Parathyroid adenoma (tissue), 2 donors: ENCODE measurements around the gene MGST3.

Source experiments
- H2AFZ ChIP-seq: fragments of 300-600 bp; sonication (generic); one replicate; pipeline ENCODE4 v1.7.0; 2017; ENCODE audit warnings: antibody characterized with exemption, mild to moderate bottlenecking
- H3K27ac ChIP-seq: fragments of 300-600 bp; sonication (generic); one replicate; pipeline ENCODE4 v1.7.0; 2017
- H3K27me3 ChIP-seq: fragments of 300-600 bp; sonication (generic); one replicate; pipeline ENCODE4 v1.7.0; 2017; ENCODE audit warnings: low read length; ENCODE audit not compliant: control insufficient read depth, insufficient read depth
- H3K36me3 ChIP-seq: fragments of 300-600 bp; sonication (generic); one replicate; pipeline ENCODE4 v1.7.0; 2017; ENCODE audit warnings: low read length; ENCODE audit not compliant: control insufficient read depth, insufficient read depth
- H3K4me1 ChIP-seq: fragments of 300-600 bp; sonication (generic); one replicate; pipeline ENCODE4 v1.7.0; 2017; ENCODE audit warnings: control low read depth
- H3K4me2 ChIP-seq: fragments of 300-600 bp; sonication (generic); one replicate; pipeline ENCODE4 v1.7.0; 2017; ENCODE audit warnings: low read length
- H3K4me3 ChIP-seq: fragments of 300-600 bp; sonication (generic); one replicate; pipeline ENCODE4 v1.7.0; 2017; ENCODE audit warnings: low read depth, low read length
- H3K79me2 ChIP-seq: fragments of 300-600 bp; sonication (generic); one replicate; pipeline ENCODE4 v1.7.0; 2017; ENCODE audit warnings: control low read depth
- H3K9ac ChIP-seq: fragments of 300-600 bp; sonication (generic); one replicate; pipeline ENCODE4 v1.7.0; 2017; ENCODE audit warnings: mild to moderate bottlenecking
- H3K9me3 ChIP-seq: fragments of 300-600 bp; sonication (generic); one replicate; pipeline ENCODE4 v1.7.0; 2017; ENCODE audit warnings: low read length; ENCODE audit not compliant: control insufficient read depth
- CTCF ChIP-seq: fragments of 300-600 bp; sonication (generic); IDR thresholded peaks from one replicate; pipeline ENCODE4 v1.7.0; 2017; ENCODE audit warnings: antibody characterized with exemption, mild to moderate bottlenecking
- donor health status: primary hyperparathyroidism.

MGST3 gene

GRCh38 chr1:165662186-165662585, 31.2 kb downstream of the MGST3 start:
- Histone ChIP-seq H3K27me3 (no peaks in the 10 kb centered on the region), H3K4me1 (no peaks in the 10 kb centered on the region), H2AFZ (no peak overlapping the region), H3K36me3 (no peaks in the 10 kb centered on the region), H3K9me3 (no peaks in the 10 kb centered on the region), H3K27ac (no peak overlapping the region), H3K4me2 (no peak overlapping the region), H3K79me2 (no peaks in the 10 kb centered on the region), H3K9ac (no peak overlapping the region), H3K4me3 (no peak overlapping the region)
- TF ChIP-seq CTCF: no peak

- H3K4me2 ChIP-seq: no peak overlapping the region
- no peaks in the 10 kb centered on the region for H3K79me2 ChIP-seq
- H3K4me1 ChIP-seq: no peaks in the 10 kb centered on the region
- H3K4me3 ChIP-seq: no peak overlapping the region
- H3K27me3 ChIP-seq: no peaks in the 10 kb centered on the region
- H3K9me3 ChIP-seq: no peaks in the 10 kb centered on the region
- no peak overlapping the region for H3K27ac ChIP-seq
- H2AFZ ChIP-seq: no peak overlapping the region
- no peaks in the 10 kb centered on the region for H3K36me3 ChIP-seq
- no peak overlapping the region for H3K9ac ChIP-seq
- no peak for TF ChIP-seq CTCF
Observed at GRCh38 chr1:165666152-165666825, 35.3 kb downstream of the MGST3 start.

GRCh38 chr1:165668184-165668583, 37.1 kb downstream of the MGST3 start:
- Histone ChIP-seq H3K9ac (no peak overlapping the region), H3K27ac (no peak overlapping the region), H3K27me3 (no peaks in the 10 kb centered on the region), H2AFZ (no peak overlapping the region), H3K4me2 (no peak overlapping the region), H3K4me1 (no peaks in the 10 kb centered on the region), H3K9me3 (no peaks in the 10 kb centered on the region), H3K79me2 (no peaks in the 10 kb centered on the region), H3K36me3 (no peaks in the 10 kb centered on the region), H3K4me3 (no peak overlapping the region)
- no peak for TF ChIP-seq CTCF

- H3K9me3 ChIP-seq: no peaks in the 10 kb centered on the region
- TF ChIP-seq CTCF: no peak
- no peak overlapping the region for H3K27ac ChIP-seq
- H3K4me1 ChIP-seq: no peaks in the 10 kb centered on the region
- no peak overlapping the region for H3K4me3 ChIP-seq
- no peak overlapping the region for H3K9ac ChIP-seq
- H3K4me2 ChIP-seq: no peak overlapping the region
- H3K79me2 ChIP-seq: no peaks in the 10 kb centered on the region
- no peaks in the 10 kb centered on the region for H3K36me3 ChIP-seq
- no peaks in the 10 kb centered on the region for H3K27me3 ChIP-seq
- H2AFZ ChIP-seq: no peak overlapping the region
Observed at GRCh38 chr1:165671526-165671925, 40.5 kb downstream of the MGST3 start.

GRCh38 chr1:165674599-165674998, 43.6 kb downstream of the MGST3 start:
- Histone ChIP-seq H2AFZ (no peak overlapping the region), H3K4me2 (no peak overlapping the region), H3K9ac (no peak overlapping the region), H3K9me3 (no peaks in the 10 kb centered on the region), H3K4me1 (no peaks in the 10 kb centered on the region), H3K27ac (no peak overlapping the region), H3K27me3 (no peaks in the 10 kb centered on the region), H3K36me3 (no peaks in the 10 kb centered on the region), H3K79me2 (no peaks in the 10 kb centered on the region), H3K4me3 (no peak overlapping the region)
- no peak for TF ChIP-seq CTCF
